GM23338 (cell line): Measurements from ENCODE around the gene SRP14. TPM values are rescaled to one million over a fixed set of nuclear protein-coding genes. Genes with fewer than 3 reads are reported as not detected.

Experiments
- ATAC-seq: fragments of 200-7000 bp; cut with Tn5 transposase; 3 replicates; pipeline ENCODE4 v1.9.1; 2020
- DNase-seq: peaks from one replicate; pipeline ENCODE4 v3.0.0-alpha.2; 2015; ENCODE audit warnings: low spot score
- H2AFZ ChIP-seq: fragments of 200-600 bp; sonication (generic); 2 replicates; pipeline ENCODE4 v1.8.0; 2016; ENCODE audit warnings: antibody characterized with exemption, mild to moderate bottlenecking, moderate library complexity
- H3F3A ChIP-seq: fragments of 200-600 bp; sonication (generic); replicated peaks from 2 replicates; pipeline ENCODE4 v1.8.0; 2017; ENCODE audit warnings: antibody characterized with exemption, mixed run types, low read depth
- H3K27ac ChIP-seq: fragments of 200-600 bp; sonication (generic); 2 replicates; pipeline ENCODE4 v1.6.1; 2016; ENCODE audit warnings: low read depth
- H3K27me3 ChIP-seq: fragments of 200-600 bp; sonication (generic); 2 replicates; pipeline ENCODE4 v1.8.0; 2016; ENCODE audit warnings: mild to moderate bottlenecking, mixed run types, moderate library complexity; ENCODE audit not compliant: insufficient read depth
- H3K36me3 ChIP-seq: fragments of 200-600 bp; sonication (generic); 2 replicates; pipeline ENCODE4 v1.8.0; 2016; ENCODE audit warnings: mild to moderate bottlenecking; ENCODE audit not compliant: insufficient read depth
- H3K4me1 ChIP-seq: fragments of 200-600 bp; sonication (generic); 2 replicates; pipeline ENCODE4 v1.8.0; 2016; ENCODE audit warnings: mild to moderate bottlenecking, moderate library complexity; ENCODE audit not compliant: insufficient read depth
- H3K4me2 ChIP-seq: fragments of 200-600 bp; sonication (generic); 2 replicates; pipeline ENCODE4 v1.7.1; 2017; ENCODE audit warnings: mixed run types
- H3K4me3 ChIP-seq: fragments of 200-600 bp; sonication (generic); 2 replicates; pipeline ENCODE4 v1.6.1; 2016; ENCODE audit warnings: mixed run types
- H3K79me2 ChIP-seq: fragments of 200-600 bp; sonication (generic); replicated peaks from 2 replicates; pipeline ENCODE4 v1.8.0; 2017; ENCODE audit warnings: mild to moderate bottlenecking; ENCODE audit not compliant: insufficient read depth
- H3K9me2 ChIP-seq: fragments of 200-600 bp; sonication (generic); 2 replicates; pipeline ENCODE4 v1.8.0; 2017; ENCODE audit not compliant: insufficient read depth
- H4K20me1 ChIP-seq: fragments of 200-600 bp; sonication (generic); replicated peaks from 2 replicates; pipeline ENCODE4 v1.8.0; 2017; ENCODE audit warnings: mild to moderate bottlenecking; ENCODE audit not compliant: insufficient read depth
- H3K27ac Mint-ChIP-seq: 2 replicates; pipeline ENCODE4 v1.8.0; 2020; ENCODE audit warnings: inconsistent platforms, mild to moderate bottlenecking, moderate library complexity, mixed read lengths
- H3K27me3 Mint-ChIP-seq: 3 replicates; pipeline ENCODE4 v1.8.0; 2022; ENCODE audit warnings: low read depth, mild to moderate bottlenecking, moderate library complexity, mixed read lengths, inconsistent platforms; ENCODE audit not compliant: insufficient read depth, poor library complexity
- H3K36me3 Mint-ChIP-seq: 3 replicates; pipeline ENCODE4 v1.8.0; 2021; ENCODE audit warnings: low read depth, mild to moderate bottlenecking, inconsistent platforms, moderate library complexity, mixed read lengths
- H3K4me1 Mint-ChIP-seq: 3 replicates; pipeline ENCODE4 v1.8.0; 2020; ENCODE audit warnings: mild to moderate bottlenecking, inconsistent platforms, mixed read lengths
- H3K4me3 Mint-ChIP-seq: 3 replicates; pipeline ENCODE4 v1.8.0; 2021; ENCODE audit warnings: moderate library complexity, mild to moderate bottlenecking, inconsistent platforms, mixed read lengths
- H3K9me3 Mint-ChIP-seq: 3 replicates; pipeline ENCODE4 v1.8.0; 2020; ENCODE audit warnings: moderate library complexity, mild to moderate bottlenecking, inconsistent platforms, mixed read lengths
- CREB1 ChIP-seq: fragments of 250-450 bp; sonication (Bioruptor Pico); IDR thresholded peaks from 2 replicates; pipeline ENCODE4 v1.5.0; 2020; ENCODE audit warnings: low read depth, mild to moderate bottlenecking, moderate library complexity
- EZH2 ChIP-seq: fragments of 200-600 bp; sonication (generic); IDR thresholded peaks from one replicate; pipeline ENCODE4 v1.8.0; 2017; ENCODE audit warnings: antibody characterized with exemption, mild to moderate bottlenecking, low read depth; ENCODE audit not compliant: unreplicated experiment
- JUNB ChIP-seq: IDR thresholded peaks from one replicate; pipeline ENCODE4 v1.6.1; 2016; ENCODE audit warnings: antibody characterized with exemption; ENCODE audit not compliant: unreplicated experiment
- NANOG ChIP-seq: IDR thresholded peaks from 2 replicates; pipeline ENCODE4 v1.6.1; 2016; ENCODE audit warnings: antibody characterized with exemption, borderline replicate concordance
- POLR2AphosphoS5 ChIP-seq: IDR thresholded peaks from 2 replicates; pipeline ENCODE4 v1.6.1; 2016; ENCODE audit warnings: antibody characterized with exemption, low read depth
- STAT1 ChIP-seq: IDR thresholded peaks from one replicate; pipeline ENCODE4 v1.6.1; 2016; ENCODE audit warnings: antibody characterized with exemption; ENCODE audit not compliant: unreplicated experiment
- ZNF114 ChIP-seq: fragments of 250-450 bp; sonication (Bioruptor Pico); IDR thresholded peaks from 2 replicates; pipeline ENCODE4 v1.5.0; 2020; ENCODE audit warnings: mild to moderate bottlenecking, moderate library complexity
- polyA plus RNA-seq: library from polyadenylated mRNA; unstranded; fragments of >200 nt; fragmentation: Nextera tagmentation; extraction: Ambion mirVana; gene quantifications from 2 replicates; pipeline ENCODE4 v1.2.1, GENCODE V29; 2016
- total RNA-seq: library from RNA; depleted of rRNA; stranded (reverse); fragments of >200 nt; shearing (Covaris generic); gene quantifications from 2 replicates; pipeline ENCODE4 v1.2.3, GENCODE V29; 2014
- TF ChIP-seq, protein P1 (sequence below): IDR thresholded peaks from 2 replicates; pipeline ENCODE4 v1.6.1; 2016; ENCODE audit warnings: antibody characterized with exemption
- TF ChIP-seq, protein P2 (sequence below), 2 experiments: fragments of 200-600 bp in 1 of 2; sonication (generic) in 1 of 2; conservative IDR thresholded peaks; 2 replicates each; pipeline versions ENCODE4 v1.5.1 to v1.6.1; 2016 to 2017; ENCODE audit warnings: antibody characterized with exemption in 2 of 2, low read depth in 2 of 2, mild to moderate bottlenecking in 2 of 2, moderate library complexity in 1 of 2
- TF ChIP-seq, protein P3 (sequence below): IDR thresholded peaks from one replicate; pipeline ENCODE4 v1.6.1; 2018; ENCODE audit warnings: antibody characterized with exemption; ENCODE audit not compliant: unreplicated experiment

The SRP14 gene
- total and polyA plus RNA-seq, 2 experiments from 2014 or later: 249 to 1,412 TPM

DNA sequence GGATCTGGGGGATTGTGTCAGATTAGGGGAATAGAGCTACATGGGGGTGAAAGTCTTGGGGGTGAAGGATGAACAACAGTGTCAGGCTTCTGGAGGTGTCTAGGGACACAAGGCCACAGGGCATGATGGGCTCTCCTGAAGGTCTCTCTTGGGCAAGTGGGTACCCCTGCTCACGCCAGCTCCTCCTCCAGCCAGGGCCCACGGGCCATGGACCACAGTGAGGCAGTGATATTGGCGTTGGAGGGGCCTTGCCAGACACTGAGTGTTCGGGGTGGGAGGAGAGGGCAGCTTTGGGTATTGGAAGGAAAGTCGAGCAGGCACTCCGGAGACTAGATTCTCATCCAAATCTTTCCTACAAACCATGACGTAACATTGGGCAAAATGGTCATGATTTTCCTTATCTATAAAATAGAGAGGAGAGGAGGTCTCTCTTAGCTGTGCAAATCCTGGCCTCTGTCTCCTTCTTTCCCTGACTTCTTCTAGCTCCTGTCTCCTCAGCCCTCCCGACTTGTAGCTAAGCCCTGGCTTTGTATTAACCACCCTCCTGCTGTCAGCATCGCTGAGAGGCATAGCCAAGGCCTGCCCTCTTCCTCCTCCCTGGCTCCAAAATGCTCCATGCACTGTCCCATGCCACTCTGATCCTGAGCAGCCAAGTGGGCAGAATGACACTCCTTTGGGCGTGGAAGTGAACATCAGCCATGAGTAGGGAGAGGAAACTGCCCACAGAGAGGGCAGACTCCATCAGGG is 24.0 kb upstream of the SRP14 start:
- Mint-ChIP-seq H3K27me3 (peaks cover 2% of the 10 kb centered on the region), H3K4me3 (no peak overlapping the region), H3K27ac (no peak overlapping the region), H3K36me3 (no peaks in the 10 kb centered on the region; the same call in 2 of the 3 replicates), H3K4me1 (peaks cover 25% of the 10 kb centered on the region), H3K9me3 (no peaks in the 10 kb centered on the region)
- H3K9me2 ChIP-seq: no peaks in the 10 kb centered on the region
- no peak overlapping the region for H2AFZ ChIP-seq
- DNase-seq (no peak), ATAC-seq (peak; percentile 55)
- no peaks in the 10 kb centered on the region for H4K20me1 ChIP-seq
- H3K79me2 ChIP-seq: no peaks in the 10 kb centered on the region
- TF ChIP-seq NANOG: no peak
- TF ChIP-seq, protein P1, sequence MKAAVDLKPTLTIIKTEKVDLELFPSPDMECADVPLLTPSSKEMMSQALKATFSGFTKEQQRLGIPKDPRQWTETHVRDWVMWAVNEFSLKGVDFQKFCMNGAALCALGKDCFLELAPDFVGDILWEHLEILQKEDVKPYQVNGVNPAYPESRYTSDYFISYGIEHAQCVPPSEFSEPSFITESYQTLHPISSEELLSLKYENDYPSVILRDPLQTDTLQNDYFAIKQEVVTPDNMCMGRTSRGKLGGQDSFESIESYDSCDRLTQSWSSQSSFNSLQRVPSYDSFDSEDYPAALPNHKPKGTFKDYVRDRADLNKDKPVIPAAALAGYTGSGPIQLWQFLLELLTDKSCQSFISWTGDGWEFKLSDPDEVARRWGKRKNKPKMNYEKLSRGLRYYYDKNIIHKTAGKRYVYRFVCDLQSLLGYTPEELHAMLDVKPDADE: no peak
- TF ChIP-seq JUNB: no peak
- TF ChIP-seq STAT1: no peak
- TF ChIP-seq, protein P2, sequence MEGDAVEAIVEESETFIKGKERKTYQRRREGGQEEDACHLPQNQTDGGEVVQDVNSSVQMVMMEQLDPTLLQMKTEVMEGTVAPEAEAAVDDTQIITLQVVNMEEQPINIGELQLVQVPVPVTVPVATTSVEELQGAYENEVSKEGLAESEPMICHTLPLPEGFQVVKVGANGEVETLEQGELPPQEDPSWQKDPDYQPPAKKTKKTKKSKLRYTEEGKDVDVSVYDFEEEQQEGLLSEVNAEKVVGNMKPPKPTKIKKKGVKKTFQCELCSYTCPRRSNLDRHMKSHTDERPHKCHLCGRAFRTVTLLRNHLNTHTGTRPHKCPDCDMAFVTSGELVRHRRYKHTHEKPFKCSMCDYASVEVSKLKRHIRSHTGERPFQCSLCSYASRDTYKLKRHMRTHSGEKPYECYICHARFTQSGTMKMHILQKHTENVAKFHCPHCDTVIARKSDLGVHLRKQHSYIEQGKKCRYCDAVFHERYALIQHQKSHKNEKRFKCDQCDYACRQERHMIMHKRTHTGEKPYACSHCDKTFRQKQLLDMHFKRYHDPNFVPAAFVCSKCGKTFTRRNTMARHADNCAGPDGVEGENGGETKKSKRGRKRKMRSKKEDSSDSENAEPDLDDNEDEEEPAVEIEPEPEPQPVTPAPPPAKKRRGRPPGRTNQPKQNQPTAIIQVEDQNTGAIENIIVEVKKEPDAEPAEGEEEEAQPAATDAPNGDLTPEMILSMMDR (conservative IDR thresholded peaks at IDR 0.05; ENCODE audit: low read depth in 2 of 2): no peak
- no peak for TF ChIP-seq POLR2AphosphoS5
- TF ChIP-seq ZNF114 (CRISPR knock-in tag): no peak
- H3K4me2 ChIP-seq: no peak overlapping the region
- no peaks in the 10 kb centered on the region for H3K36me3 ChIP-seq
- no peak overlapping the region for H3K4me3 ChIP-seq
- H3K27me3 ChIP-seq: no peaks in the 10 kb centered on the region
- H3F3A ChIP-seq: no peaks in the 10 kb centered on the region
- H3K4me1 ChIP-seq: no peaks in the 10 kb centered on the region; the same call in 1 of the 2 replicates
- no peak overlapping the region for H3K27ac ChIP-seq

DNA sequence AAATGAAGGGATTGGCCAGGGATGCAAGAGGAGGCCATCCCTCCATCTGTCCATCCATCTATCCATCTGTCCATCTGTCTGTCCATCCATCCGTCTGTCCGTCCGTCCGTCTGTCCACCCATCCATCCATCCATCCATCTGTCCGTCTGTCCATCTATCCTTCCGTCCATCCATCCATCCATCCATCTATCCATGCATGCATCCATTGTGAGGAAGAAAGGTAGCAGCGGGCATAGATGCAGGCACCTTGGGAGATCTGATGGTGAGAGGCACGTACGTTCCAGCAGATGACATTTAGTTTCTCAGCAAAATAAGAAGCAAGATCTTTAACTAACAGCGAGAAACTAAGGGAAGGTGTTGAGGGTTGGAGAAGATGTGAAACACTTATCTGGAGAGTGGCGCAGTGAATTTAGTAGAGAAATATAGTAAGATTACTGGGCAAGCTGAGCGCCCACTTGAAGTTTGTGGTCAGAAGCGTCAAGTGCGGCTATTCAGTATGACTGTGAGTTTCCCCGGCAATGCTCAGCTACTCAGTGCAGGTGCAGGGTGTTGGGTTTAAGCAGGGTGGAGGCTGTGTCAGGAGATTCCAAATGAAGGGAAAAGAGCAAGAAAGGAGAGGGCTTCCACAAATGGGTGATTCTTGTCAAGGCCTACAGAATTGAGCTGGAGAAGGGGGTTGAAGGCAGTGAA is 22.4 kb upstream of the SRP14 start:
- H2AFZ ChIP-seq: no peak overlapping the region
- no peak for DNase-seq
- no peaks in the 10 kb centered on the region for H4K20me1 ChIP-seq
- no peaks in the 10 kb centered on the region for H3K27me3 ChIP-seq
- no peaks in the 10 kb centered on the region for H3F3A ChIP-seq
- H3K36me3 ChIP-seq: no peaks in the 10 kb centered on the region
- Mint-ChIP-seq H3K9me3 (no peaks in the 10 kb centered on the region), H3K4me3 (no peak overlapping the region), H3K27ac (no peak overlapping the region), H3K36me3 (no peaks in the 10 kb centered on the region; the same call in 2 of the 3 replicates), H3K4me1 (peaks cover 21% of the 10 kb centered on the region), H3K27me3 (peaks cover 2% of the 10 kb centered on the region)
- no peaks in the 10 kb centered on the region; the same call in 1 of the 2 replicates for H3K4me1 ChIP-seq
- H3K27ac ChIP-seq: no peak overlapping the region
- H3K4me3 ChIP-seq: no peak overlapping the region
- H3K4me2 ChIP-seq: no peak overlapping the region
- H3K79me2 ChIP-seq: no peaks in the 10 kb centered on the region
- H3K9me2 ChIP-seq: no peaks in the 10 kb centered on the region
- ATAC-seq: no peak
- TF ChIP-seq, protein P2 (conservative IDR thresholded peaks at IDR 0.05; ENCODE audit: low read depth in 2 of 2): no peak
- TF ChIP-seq ZNF114 (CRISPR knock-in tag): no peak
- TF ChIP-seq CREB1 (CRISPR knock-in tag): no peak
- no peak for TF ChIP-seq EZH2
- TF ChIP-seq NANOG: no peak
- TF ChIP-seq STAT1: no peak
- TF ChIP-seq POLR2AphosphoS5: no peak
- TF ChIP-seq, protein P3, sequence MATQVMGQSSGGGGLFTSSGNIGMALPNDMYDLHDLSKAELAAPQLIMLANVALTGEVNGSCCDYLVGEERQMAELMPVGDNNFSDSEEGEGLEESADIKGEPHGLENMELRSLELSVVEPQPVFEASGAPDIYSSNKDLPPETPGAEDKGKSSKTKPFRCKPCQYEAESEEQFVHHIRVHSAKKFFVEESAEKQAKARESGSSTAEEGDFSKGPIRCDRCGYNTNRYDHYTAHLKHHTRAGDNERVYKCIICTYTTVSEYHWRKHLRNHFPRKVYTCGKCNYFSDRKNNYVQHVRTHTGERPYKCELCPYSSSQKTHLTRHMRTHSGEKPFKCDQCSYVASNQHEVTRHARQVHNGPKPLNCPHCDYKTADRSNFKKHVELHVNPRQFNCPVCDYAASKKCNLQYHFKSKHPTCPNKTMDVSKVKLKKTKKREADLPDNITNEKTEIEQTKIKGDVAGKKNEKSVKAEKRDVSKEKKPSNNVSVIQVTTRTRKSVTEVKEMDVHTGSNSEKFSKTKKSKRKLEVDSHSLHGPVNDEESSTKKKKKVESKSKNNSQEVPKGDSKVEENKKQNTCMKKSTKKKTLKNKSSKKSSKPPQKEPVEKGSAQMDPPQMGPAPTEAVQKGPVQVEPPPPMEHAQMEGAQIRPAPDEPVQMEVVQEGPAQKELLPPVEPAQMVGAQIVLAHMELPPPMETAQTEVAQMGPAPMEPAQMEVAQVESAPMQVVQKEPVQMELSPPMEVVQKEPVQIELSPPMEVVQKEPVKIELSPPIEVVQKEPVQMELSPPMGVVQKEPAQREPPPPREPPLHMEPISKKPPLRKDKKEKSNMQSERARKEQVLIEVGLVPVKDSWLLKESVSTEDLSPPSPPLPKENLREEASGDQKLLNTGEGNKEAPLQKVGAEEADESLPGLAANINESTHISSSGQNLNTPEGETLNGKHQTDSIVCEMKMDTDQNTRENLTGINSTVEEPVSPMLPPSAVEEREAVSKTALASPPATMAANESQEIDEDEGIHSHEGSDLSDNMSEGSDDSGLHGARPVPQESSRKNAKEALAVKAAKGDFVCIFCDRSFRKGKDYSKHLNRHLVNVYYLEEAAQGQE: no peak
